Erythroblast (primary cell): ENCODE data around the gene BHLHE23.
A peak's percentile ranks its signal among the peaks of the same experiment; 100 is the strongest.

Source experiments
- DNase-seq, 2 experiments: peaks; one replicate each; lab custom pipeline; 2025; lab: John Stamatoyannopoulos, UW
- GATA1 ChIP-seq: IDR thresholded peaks from 2 replicates; pipeline ENCODE4 v1.6.1; 2011; ENCODE audit warnings: low read depth, mild to moderate bottlenecking, control low read depth, low read length, moderate library complexity
- POLR2A ChIP-seq: IDR thresholded peaks from 2 replicates; pipeline ENCODE4 v1.6.1; 2011; ENCODE audit warnings: mild to moderate bottlenecking, low read length

BHLHE23 gene

DNA sequence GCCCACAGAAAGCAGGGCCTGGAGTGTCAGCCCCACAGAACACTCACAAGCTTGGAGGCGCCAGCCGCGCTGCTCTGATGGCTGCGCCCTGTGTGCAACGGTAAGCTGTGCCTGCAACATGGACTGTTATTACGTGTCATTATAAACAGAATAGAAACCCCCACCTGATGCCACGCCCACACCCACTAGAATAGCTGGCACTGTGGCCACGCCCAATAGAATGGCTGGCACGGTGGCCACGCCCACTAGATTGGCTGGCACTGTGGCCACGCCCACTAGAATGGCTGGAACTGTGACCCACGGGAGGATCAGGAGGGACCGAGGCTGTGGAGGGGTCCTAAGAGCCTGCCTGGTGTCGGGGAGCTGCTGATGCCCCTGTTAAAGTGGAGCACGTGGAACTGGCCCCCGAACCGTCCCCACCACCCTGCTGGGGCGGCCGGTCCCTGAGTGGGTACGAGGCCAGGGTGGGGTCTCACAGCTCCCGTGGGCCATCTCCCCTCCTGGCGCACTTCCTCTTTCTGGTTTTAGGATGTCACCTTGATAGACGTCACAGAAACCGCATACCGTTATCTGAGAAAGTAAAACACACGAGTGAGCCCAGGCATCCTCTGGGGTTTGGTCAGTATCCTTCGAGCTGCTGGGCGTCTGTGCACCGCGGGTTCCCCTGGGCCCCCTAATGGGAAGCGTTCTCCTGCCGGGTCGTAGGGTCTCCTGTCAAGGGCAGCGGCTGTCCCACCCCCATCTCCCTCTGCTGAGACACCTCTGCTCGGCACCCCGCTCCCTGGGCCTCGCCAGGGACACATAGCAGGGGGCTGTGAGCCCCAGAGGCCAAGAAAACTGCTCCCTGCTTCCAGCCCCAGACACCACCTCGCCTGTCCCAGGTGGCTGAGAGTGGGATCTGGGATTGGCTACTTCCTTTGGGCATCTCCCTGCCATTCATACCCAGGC is 28.9 kb downstream of the BHLHE23 start:
- DNase-seq = no peak
- TF ChIP-seq POLR2A (no peak), GATA1 (no peak)

DNA sequence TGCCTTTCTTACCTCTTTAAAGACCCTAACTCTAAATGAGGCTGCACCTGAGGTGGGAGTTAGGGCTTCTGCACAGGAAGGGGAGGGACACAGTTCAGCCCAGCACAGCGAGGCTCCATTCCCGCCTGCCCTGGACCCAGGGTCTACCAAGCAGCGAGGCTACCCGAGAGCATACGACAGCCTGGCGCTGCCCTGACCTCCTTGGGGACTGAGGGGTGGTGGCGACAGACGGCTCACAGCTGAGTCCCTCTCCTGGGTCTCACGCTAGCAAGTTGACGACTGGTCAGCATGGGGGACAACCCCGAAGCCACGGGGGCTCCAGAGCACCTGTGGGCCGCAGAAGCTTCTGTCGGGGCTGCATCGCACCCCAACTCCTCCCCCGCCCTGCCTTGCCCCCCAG is 29.9 kb downstream of the BHLHE23 start:
- TF ChIP-seq POLR2A = no peak

DNA sequence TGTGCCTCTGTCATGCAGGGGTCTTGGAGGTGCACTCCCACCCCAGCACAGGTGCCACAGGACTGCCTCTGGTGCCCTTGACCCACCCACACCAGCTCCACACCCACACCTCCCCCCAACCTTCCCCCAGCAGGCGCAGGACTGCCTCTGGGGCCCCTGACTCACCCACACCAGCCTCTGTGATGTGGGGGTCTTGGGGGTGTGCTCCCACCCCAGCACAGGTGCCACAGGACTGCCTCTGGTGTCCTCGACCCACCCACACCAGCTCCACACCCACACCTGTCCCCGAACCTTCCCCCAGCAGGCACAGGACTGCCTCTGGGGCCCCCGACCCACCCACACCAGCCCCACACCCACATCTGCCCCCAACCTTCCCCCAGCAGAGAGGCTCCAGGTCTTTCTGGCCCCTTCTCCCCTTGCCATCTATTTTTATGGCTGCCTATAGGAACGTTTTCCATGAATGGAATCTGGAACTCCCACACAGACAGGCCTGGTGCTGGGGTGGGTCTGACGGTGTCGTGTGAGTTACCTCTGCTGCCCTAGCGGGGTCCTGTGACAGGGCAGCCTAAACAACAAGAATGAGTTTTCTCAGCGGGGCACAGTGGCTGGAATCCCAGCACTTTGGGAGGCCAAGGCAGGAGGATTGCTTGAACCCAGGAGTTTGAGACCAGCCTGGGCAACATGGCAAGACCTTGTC is 30.8 kb downstream of the BHLHE23 start:
- DNase-seq = no peak
- TF ChIP-seq GATA1 = no peak
- no peak for TF ChIP-seq POLR2A

More for the DNA sequence above, 29.9 kb downstream of the BHLHE23 start:
- no peak for DNase-seq

GRCh38 chr20:62975251-62975760 is 31.5 kb downstream of the BHLHE23 start:
- DNase-seq = no peak

DNA sequence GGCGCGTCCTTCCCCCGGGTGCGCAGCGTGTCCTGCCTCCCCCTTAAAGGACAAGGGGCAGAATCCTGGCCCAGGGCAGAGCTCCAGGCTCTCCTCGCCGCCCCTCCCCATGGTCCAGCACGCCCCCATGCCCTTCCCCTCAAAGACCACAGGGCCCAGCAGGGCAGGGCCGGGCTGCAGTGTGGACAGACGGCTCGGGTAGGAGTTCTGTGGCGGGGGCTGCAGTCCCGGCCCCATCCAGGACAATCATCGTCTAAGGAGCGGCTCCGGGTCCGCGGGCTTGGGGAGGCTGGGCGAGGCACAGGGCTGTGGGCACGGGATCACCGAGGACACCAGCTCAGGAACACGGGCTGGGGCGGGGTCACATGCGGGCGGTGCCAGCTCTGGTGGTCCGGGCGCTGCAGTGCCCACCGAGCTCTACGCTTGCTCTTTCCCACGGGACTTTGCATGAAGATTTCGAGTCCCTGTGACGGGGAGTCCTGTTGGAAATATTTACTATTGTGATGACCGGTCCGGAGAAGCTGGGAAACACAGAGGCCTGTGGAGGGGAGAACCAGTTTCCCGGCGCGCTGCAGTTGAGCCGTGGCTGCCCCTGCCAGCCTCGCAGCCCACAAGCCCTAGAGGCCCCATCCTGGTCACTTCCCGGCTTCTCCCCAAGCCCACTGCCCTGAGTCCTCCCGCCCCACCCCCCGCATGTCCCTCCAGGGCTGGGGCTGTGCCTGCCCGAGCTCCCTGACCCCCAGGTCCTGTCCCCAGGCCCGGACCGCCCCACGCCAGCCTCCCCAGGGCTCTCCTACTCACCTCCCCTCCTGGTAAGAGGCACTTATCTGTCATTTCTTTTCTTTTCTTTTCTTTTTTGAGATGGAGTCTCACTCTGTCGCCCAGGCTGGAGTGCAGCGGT is 33.7 kb downstream of the BHLHE23 start:
- TF ChIP-seq GATA1 (no peak), POLR2A (no peak)
- no peak for DNase-seq

More at GRCh38 chr20:62975251-62975760, 31.5 kb downstream of the BHLHE23 start:
- TF ChIP-seq GATA1 = no peak
- no peak for TF ChIP-seq POLR2A

DNA sequence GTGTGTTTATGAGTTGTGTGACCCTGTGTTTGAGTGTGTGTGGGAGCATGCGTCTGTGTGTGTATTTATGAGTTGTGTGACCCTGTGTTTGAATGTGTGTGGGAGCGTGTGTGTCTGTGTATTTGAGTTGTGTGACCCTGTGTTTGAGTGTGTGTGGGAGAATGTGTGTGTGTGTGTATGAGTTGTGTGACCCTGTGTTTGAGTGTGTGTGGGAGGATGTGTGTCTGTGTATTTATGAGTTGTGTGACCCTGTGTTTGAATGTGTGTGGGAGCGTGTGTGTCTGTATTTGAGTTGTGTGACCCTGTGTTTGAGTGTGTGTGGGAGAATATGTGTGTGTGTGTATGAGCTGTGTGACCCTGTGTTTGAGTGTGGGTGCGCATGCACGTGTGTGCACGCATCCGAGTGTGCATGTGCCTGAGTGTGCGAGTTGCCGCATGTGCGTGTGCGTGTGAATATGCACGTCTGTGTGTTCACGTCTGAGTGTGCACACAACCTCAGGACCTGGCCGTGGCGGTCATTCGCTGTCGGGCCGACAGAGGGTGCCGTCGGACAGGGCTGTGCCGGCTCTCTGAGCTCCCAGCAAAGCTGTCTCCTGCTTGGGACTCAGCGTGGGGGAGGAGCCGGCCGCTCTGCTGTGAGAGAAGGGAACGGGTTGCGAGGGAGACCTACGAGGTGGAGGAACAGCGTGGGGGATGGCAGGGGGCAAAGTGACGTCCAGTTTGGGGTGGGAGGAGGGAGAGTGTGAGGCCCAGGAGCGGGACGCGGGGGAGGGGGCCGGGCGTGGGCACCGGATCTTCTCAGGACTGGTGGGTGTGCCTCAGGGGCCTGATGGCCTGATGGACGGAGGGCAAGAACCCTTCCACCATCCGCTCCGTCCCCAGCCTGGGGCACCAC is 34.6 kb downstream of the BHLHE23 start:
- TF ChIP-seq GATA1 (no peak), POLR2A (no peak)

DNA sequence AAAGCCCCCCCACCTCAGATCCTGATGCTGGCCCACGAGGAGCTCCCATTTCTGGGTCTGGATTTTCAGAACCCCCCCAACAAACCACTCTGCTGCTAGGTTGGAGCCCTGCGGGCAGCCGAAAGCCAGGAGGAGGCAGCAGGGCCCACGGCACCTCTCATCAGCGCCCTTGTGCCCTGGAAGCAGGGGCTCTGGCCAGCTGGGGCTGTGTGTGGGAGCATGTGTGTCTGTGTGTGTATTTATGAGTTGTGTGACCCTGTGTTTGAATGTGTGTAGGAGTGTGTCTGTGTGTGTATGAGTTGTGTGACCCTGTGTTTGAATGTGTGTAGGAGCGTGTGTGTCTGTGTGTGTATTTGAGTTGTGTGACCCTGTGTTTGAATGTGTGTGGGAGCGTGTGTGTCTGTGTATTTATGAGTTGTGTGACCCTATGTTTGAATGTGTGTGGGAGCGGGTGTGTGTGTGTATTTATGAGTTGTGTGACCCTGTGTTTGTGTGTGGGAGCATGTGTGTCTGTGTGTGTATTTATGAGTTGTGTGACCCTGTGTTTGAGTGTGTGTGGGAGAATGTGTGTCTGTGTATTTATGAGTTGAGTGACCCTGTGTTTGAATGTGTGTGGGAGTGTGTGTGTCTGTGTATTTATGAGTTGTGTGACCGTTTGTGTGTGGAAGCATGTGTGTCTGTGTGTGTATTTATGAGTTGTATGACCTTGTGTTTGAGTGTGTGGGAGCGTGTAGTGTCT is 35.4 kb downstream of the BHLHE23 start:
- TF ChIP-seq POLR2A (no peak), GATA1 (no peak)
- no peak for DNase-seq

More for the DNA sequence above, 34.6 kb downstream of the BHLHE23 start:
- peak; percentile 78 to 84 for DNase-seq

GRCh38 chr20:62970307-62971210 is 36.2 kb downstream of the BHLHE23 start:
- TF ChIP-seq GATA1 (no peak), POLR2A (no peak)

DNA sequence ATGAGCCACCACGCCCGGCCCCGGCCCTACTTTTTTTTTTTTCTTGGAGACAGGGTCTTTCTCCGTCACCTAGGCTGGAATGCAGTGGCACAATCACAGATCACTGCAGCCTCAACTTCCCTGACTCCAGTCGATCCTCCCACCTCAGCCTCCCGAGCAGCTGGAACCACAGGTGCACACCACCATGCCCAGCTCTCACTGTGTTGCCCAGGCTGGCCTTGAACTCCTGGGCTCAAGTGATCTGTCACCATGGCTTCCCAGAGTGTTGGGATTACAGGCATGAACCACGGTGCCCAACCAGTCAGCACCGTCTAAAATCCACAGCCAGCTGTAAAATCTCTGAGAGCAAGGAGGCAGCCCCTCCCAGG is 36.8 kb downstream of the BHLHE23 start:
- DNase-seq = no peak
- TF ChIP-seq POLR2A = no peak
- TF ChIP-seq GATA1 = no peak

More at GRCh38 chr20:62970307-62971210, 36.2 kb downstream of the BHLHE23 start:
- no peak for DNase-seq

DNA sequence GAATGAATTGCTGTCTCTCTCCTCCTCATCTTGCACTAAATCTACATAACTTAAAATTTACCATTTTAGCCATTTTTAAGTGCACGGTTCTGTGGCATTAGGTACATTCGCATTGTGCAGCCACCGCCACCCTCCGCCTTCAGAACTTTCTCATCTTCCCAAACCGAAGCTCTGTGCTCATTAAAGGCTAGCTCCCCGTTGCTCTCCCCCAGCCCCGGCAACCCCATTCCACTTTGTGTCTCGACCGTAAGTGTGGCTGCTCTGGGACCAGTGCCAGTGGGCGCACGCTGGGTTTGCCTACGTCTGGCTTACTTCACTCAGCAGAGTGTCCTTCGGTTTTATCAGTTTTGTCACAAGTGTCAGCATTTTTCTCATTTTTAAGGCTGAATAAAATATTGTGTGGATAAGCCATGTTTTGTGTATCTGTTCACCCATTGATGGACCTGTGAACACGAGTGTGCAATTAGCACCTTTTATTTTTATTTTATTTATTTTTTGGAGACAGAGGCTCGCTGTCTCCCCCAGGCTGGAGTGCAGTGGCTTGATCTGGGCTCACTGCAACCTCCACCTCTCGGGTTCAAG is 37.5 kb downstream of the BHLHE23 start:
- TF ChIP-seq GATA1 = no peak
- no peak for TF ChIP-seq POLR2A
- DNase-seq = no peak
